ENCODE measurements around the gene GPRIN3.
"Not testable (repeated sequence)": the region's sequence is repeated elsewhere in the genome, so short reads cannot be mapped to it uniquely, and the experiment has no call there.

Gene GPRIN3

DNA sequence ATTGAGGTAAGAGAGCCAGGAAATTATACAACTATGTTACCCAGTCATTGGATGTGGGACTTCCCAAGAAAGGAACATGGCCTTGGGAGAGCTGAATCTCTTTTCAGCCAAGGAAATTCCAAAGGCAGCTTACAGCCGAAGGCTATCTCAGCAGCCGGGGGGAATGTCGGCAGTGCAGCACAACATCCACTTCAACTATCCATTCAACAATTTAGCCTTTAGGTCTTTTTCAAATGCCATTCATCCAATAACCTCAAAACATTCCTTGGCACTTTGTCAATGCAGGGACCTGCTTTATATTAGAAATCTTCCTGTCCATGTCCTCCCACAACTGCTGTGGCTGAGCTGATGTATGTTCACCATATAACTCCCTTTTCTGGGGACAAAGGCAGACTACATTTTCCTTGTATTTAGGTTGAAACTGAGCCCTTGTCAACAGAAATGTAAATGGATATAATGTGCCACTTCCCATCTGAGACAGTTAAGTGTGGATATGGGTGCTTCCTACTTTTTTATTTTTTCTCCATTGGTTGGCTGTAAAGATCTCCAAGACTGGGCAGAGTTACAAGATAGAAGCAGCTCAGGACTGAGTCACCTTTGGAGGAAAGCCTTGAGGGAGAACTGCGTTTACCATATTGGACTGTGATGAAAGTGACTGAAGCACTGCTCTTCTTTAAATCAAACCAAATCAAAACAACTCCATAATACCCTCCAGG lies 94.8 kb downstream of the GPRIN3 start:
- DNase-seq: peak; percentile 24

- DNase-seq: no peak
These were observed 103.0 kb downstream of the GPRIN3 start for GRCh38 chr4:89204624-89205023.

DNA sequence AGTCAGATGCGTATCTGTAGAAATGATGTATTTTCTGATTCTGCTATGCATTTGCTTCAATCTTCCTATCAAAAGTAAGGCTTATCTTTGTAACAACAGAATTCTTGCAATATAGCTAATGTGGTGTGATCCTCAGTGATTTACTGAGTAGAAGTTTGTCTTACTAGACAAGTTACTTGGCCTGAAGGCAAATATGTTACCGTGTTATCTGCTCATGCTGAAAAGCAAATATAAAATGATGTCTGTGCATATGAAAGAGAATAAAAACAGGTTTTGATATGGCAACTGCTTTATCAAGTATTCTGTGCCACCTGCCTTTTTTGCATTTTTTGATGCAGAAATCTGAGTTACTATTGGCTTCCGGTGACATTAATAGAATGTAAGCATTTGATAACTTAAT lies 103.7 kb downstream of the GPRIN3 start:
- DNase-seq: no peak

DNA sequence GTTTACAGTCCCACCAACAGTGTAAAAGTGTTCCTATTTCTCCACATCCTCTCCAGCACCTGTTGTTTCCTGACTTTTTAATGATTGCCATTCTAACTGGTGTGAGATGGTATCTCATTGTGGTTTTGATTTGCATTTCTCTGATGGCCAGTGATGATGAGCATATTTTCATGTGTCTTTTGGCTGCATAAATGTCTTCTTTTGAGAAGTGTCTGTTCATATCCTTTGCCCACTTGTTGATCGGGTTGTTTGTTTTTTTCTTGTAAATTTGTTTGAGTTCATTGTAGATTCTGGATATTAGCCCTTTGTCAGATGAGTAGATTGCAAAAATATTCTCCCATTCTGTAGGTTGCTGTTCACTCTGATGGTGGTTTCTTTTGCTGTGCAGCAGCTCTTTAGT lies 108.2 kb downstream of the GPRIN3 start:
- not testable (repeated sequence) for DNase-seq

- DNase-seq: no peak
These were observed 109.7 kb downstream of the GPRIN3 start for GRCh38 chr4:89197920-89198319.

DNA sequence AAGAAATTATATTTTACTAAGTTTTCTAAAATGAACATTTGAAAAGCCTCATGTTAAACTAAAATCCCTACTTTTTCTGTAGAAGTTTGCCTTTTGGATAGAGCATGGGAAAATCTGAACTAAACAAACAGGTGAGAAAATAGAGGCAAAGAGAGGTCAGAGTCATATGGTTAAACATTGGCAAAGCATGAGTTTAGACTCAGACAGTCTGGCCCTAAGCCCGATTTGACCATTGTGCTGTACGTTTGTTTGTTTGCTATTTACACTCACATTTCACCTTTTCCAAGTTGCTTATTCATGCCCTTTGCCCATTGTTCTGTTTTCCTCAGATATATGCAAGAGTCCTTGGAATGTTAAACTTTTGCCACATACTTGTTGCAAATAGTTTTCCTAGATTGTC lies 110.9 kb downstream of the GPRIN3 start:
- no peak for DNase-seq

- no peak for DNase-seq
These were observed 111.4 kb downstream of the GPRIN3 start for GRCh38 chr4:89196056-89196674.

GRCh38 chr4:89193843-89194242 lies 113.8 kb downstream of the GPRIN3 start:
- DNase-seq: no peak

All from T1000 (cell line).